Loucy (cell line): Measurements from ENCODE around the gene PSMC3.

Experiments
- H2AFZ ChIP-seq: fragments of 200-600 bp; sonication (generic); 2 replicates; pipeline ENCODE4 v1.6.0; 2016; ENCODE audit warnings: antibody characterized with exemption, mild to moderate bottlenecking, low read length, moderate library complexity
- H3F3A ChIP-seq: fragments of 200-600 bp; 2 replicates; pipeline ENCODE4 v1.6.0; 2016; ENCODE audit warnings: antibody characterized with exemption, low read depth, mild to moderate bottlenecking
- H3K27me3 ChIP-seq: fragments of 200-600 bp; sonication (generic); 2 replicates; pipeline ENCODE4 v1.6.1; 2014; ENCODE audit warnings: low read length, mild to moderate bottlenecking; ENCODE audit not compliant: insufficient read depth, poor library complexity, severe bottlenecking
- H3K36me3 ChIP-seq: fragments of 200-600 bp; sonication (generic); 2 replicates; pipeline ENCODE4 v1.6.1; 2016; ENCODE audit warnings: low read length; ENCODE audit not compliant: insufficient read depth
- H3K4me1 ChIP-seq: fragments of 200-600 bp; sonication (generic); 2 replicates; pipeline ENCODE4 v1.5.1; 2014; ENCODE audit warnings: low read length, mild to moderate bottlenecking; ENCODE audit not compliant: insufficient read depth, poor library complexity, severe bottlenecking
- H3K4me2 ChIP-seq: fragments of 200-600 bp; sonication (generic); 2 replicates; pipeline ENCODE4 v1.6.0; 2014; ENCODE audit warnings: antibody characterized with exemption, low read length, low read depth, mild to moderate bottlenecking; ENCODE audit not compliant: poor library complexity, severe bottlenecking
- H3K4me3 ChIP-seq: fragments of 200-600 bp; sonication (generic); 2 replicates; pipeline ENCODE4 v1.5.1; 2014; ENCODE audit warnings: low read length, mild to moderate bottlenecking, mixed read lengths; ENCODE audit not compliant: poor library complexity, severe bottlenecking
- H3K79me2 ChIP-seq: fragments of 200-600 bp; sonication (generic); 2 replicates; pipeline ENCODE4 v1.6.1; 2014; ENCODE audit warnings: low read length; ENCODE audit not compliant: insufficient read depth
- H3K9ac ChIP-seq: fragments of 200-600 bp; sonication (generic); 2 replicates; pipeline ENCODE4 v1.6.0; 2014; ENCODE audit warnings: mild to moderate bottlenecking, low read depth, low read length, moderate library complexity; ENCODE audit not compliant: poor library complexity, severe bottlenecking
- H3K9me2 ChIP-seq: fragments of 200-600 bp; sonication (generic); replicated peaks from 2 replicates; pipeline ENCODE4 v1.6.1; 2016; ENCODE audit warnings: low read depth, low read length, mixed read lengths
- H3K9me3 ChIP-seq: fragments of 200-600 bp; sonication (generic); 2 replicates; pipeline ENCODE4 v1.6.1; 2014; ENCODE audit warnings: mild to moderate bottlenecking, antibody characterized with exemption, low read length, low read depth; ENCODE audit not compliant: insufficient read depth
- H4K20me1 ChIP-seq: fragments of 200-600 bp; sonication (generic); 2 replicates; pipeline ENCODE4 v1.6.0; 2014; ENCODE audit warnings: antibody characterized with exemption, low read length, mild to moderate bottlenecking; ENCODE audit not compliant: insufficient read depth, poor library complexity, severe bottlenecking
- EZH2phosphoT487 ChIP-seq: fragments of 200-600 bp; IDR thresholded peaks from 2 replicates; pipeline ENCODE4 v1.6.1; 2018; ENCODE audit warnings: antibody characterized with exemption, mild to moderate bottlenecking, moderate library complexity, borderline replicate concordance
- TF ChIP-seq, protein P1 (sequence below): fragments of 200-600 bp; sonication (generic); conservative IDR thresholded peaks from 2 replicates; pipeline ENCODE4 v1.5.1; 2014; ENCODE audit warnings: mild to moderate bottlenecking, antibody characterized with exemption, low read length

PSMC3 gene

DNA sequence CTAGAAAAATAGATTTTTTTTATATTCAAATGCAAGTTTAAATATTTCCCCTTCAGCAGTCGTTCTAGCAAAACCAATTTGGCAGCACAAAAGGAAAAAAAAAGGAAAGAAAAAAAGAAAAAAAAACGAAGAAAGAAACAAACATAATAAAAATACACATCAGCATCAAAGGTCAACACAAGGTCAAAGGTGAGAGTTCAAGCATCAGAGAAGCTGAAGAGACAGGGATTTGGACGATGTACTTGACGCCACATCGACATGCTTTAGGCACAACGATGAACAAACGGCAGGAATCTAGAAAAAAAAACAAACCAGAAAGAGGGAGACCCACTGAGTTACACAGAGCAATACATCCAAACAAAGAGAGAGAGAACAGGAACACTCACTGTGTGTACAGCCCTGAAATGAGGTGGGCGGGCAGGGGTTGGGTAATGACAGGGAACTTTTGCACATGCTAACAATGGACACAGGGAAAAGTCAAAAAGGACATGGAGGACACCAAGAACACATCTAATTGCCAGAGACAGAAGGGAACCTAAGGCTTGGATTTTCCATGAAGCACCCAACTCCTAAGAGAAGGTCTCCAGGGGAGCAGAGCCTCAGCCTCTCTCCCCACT is 42.5 kb upstream of the PSMC3 start:
- H3K36me3 ChIP-seq = peaks cover 93% of the 10 kb centered on the region

DNA sequence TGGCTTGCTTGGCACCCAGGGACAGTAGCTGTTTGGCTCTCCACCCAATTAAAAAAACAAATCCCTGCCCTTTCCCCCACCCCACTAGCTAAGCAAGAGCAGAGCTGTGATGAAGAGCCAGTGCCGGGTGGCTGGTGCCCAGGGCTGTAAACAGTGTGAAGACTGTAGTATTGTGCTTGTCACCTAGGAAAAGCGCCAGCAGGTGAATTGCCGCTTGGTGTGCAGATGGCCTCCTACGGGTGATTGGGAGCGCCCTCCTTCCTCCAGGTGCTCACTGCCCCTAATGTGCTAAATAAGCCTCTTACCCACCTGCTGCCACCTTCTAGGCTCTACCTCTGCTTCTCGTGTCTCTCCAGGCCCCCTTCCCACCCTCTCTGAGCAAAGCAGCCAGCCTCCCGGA is 41.1 kb upstream of the PSMC3 start:
- H3K9me3 ChIP-seq = no peaks in the 10 kb centered on the region
- no peaks in the 10 kb centered on the region for H3K9me2 ChIP-seq
- TF ChIP-seq, protein P1, sequence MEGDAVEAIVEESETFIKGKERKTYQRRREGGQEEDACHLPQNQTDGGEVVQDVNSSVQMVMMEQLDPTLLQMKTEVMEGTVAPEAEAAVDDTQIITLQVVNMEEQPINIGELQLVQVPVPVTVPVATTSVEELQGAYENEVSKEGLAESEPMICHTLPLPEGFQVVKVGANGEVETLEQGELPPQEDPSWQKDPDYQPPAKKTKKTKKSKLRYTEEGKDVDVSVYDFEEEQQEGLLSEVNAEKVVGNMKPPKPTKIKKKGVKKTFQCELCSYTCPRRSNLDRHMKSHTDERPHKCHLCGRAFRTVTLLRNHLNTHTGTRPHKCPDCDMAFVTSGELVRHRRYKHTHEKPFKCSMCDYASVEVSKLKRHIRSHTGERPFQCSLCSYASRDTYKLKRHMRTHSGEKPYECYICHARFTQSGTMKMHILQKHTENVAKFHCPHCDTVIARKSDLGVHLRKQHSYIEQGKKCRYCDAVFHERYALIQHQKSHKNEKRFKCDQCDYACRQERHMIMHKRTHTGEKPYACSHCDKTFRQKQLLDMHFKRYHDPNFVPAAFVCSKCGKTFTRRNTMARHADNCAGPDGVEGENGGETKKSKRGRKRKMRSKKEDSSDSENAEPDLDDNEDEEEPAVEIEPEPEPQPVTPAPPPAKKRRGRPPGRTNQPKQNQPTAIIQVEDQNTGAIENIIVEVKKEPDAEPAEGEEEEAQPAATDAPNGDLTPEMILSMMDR = no peak
- no peak for TF ChIP-seq EZH2phosphoT487
- H3K9ac ChIP-seq = no peak overlapping the region
- no peak overlapping the region for H3K4me2 ChIP-seq
- no peaks in the 10 kb centered on the region for H3F3A ChIP-seq
- H3K27me3 ChIP-seq = no peaks in the 10 kb centered on the region
- no peaks in the 10 kb centered on the region for H3K4me1 ChIP-seq
- peaks cover 15% of the 10 kb centered on the region; the same call in 1 of the 2 replicates for H3K79me2 ChIP-seq
- H3K36me3 ChIP-seq = peaks cover 84% of the 10 kb centered on the region
- no peak overlapping the region for H2AFZ ChIP-seq
- no peak overlapping the region for H3K4me3 ChIP-seq
- H4K20me1 ChIP-seq = no peaks in the 10 kb centered on the region

More for the DNA sequence above, 42.5 kb upstream of the PSMC3 start:
- Histone ChIP-seq H3K27me3 (no peaks in the 10 kb centered on the region), H3K4me2 (no peak overlapping the region), H3F3A (no peaks in the 10 kb centered on the region), H3K9me2 (no peaks in the 10 kb centered on the region), H3K4me3 (no peak overlapping the region), H3K4me1 (no peaks in the 10 kb centered on the region), H4K20me1 (no peaks in the 10 kb centered on the region), H3K9me3 (no peaks in the 10 kb centered on the region), H2AFZ (no peak overlapping the region), H3K79me2 (peaks cover 15% of the 10 kb centered on the region; the same call in 1 of the 2 replicates), H3K9ac (no peak overlapping the region)
- TF ChIP-seq, protein P1 = no peak
- no peak for TF ChIP-seq EZH2phosphoT487

DNA sequence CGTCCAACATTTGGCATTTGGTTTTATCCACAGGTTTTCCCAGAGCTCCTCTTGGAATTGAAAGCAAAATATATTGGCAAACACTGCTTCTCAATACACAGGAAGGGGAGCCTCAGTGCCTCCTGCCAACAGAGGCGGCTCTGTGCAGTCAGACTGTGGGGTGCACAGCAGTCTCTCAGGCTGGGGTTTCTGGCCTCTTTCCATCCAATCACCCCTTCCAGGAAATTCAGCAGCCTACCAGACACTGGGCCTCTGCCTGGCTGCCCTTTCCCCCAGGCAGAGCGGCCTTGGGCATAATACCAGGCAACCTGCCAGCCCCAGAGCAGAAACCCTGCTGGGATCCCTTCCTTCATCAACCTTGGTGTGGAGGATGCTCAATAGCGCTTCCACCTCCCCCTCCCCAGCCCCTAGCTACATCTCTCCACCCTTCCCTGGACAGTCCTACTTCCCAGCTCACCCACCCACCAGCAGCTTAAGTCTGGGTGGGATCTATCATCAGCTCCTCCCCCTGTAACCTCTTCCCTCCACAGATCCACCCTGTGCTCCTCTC is 40.5 kb upstream of the PSMC3 start:
- TF ChIP-seq EZH2phosphoT487 = no peak
- no peak overlapping the region for H3K9ac ChIP-seq
- no peaks in the 10 kb centered on the region for H4K20me1 ChIP-seq
- no peaks in the 10 kb centered on the region for H3F3A ChIP-seq
- no peak overlapping the region for H2AFZ ChIP-seq
- no peaks in the 10 kb centered on the region for H3K9me3 ChIP-seq
- no peak overlapping the region for H3K4me2 ChIP-seq
- no peaks in the 10 kb centered on the region for H3K4me1 ChIP-seq
- H3K9me2 ChIP-seq = no peaks in the 10 kb centered on the region
- H3K36me3 ChIP-seq = peaks cover 78% of the 10 kb centered on the region
- peaks cover 15% of the 10 kb centered on the region; the same call in 1 of the 2 replicates for H3K79me2 ChIP-seq
- H3K4me3 ChIP-seq = no peak overlapping the region
- no peaks in the 10 kb centered on the region for H3K27me3 ChIP-seq

DNA sequence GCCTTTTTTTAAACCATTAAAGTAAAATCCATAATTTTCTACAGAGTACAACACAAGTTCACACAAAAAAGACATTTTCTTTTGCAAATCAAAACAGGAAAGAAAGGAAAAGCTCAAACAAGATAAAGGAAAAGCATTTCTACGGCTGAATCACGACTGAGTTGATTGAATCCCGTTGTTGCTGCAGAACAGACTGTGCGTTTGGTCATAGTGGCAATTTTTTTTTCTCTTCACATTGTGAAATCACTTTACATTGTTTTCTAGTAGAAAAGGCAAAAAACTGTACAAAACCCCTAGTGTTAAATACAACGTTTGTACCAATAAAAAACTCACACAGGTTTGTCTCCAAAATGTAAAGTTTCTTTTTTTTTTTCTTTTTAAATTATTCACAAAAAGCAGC is 40.0 kb upstream of the PSMC3 start:
- no peaks in the 10 kb centered on the region for H3F3A ChIP-seq
- no peaks in the 10 kb centered on the region for H3K27me3 ChIP-seq
- TF ChIP-seq, protein P1 = no peak
- TF ChIP-seq EZH2phosphoT487 = no peak
- no peak overlapping the region for H3K4me3 ChIP-seq
- H3K9me3 ChIP-seq = no peaks in the 10 kb centered on the region
- H3K36me3 ChIP-seq = peaks cover 72% of the 10 kb centered on the region
- H2AFZ ChIP-seq = no peak overlapping the region
- no peaks in the 10 kb centered on the region for H3K4me1 ChIP-seq
- H3K4me2 ChIP-seq = no peak overlapping the region
- peaks cover 15% of the 10 kb centered on the region; the same call in 1 of the 2 replicates for H3K79me2 ChIP-seq
- no peaks in the 10 kb centered on the region for H4K20me1 ChIP-seq
- H3K9ac ChIP-seq = no peak overlapping the region
- H3K9me2 ChIP-seq = no peaks in the 10 kb centered on the region
